IPS DF 6.9 (cell line): Measurements from ENCODE around the gene POLA2.

Source experiments
- DNase-seq: peaks from one replicate; pipeline ENCODE4 v3.0.0-alpha.2; 2013; ENCODE audit warnings: low read depth, low spot score
- H3K27ac ChIP-seq: one replicate; pipeline ENCODE4 v1.5.1; 2013; ENCODE audit warnings: low read length, control low read depth
- H3K27me3 ChIP-seq: 2 replicates; pipeline ENCODE4 v1.6.1; 2013; ENCODE audit warnings: mild to moderate bottlenecking, low read length; ENCODE audit not compliant: control insufficient read depth, insufficient read depth
- H3K36me3 ChIP-seq: 2 replicates; pipeline ENCODE4 v1.6.1; 2013; ENCODE audit warnings: low read length; ENCODE audit not compliant: control insufficient read depth, insufficient read depth
- H3K4me1 ChIP-seq: 2 replicates; pipeline ENCODE4 v1.6.1; 2013; ENCODE audit warnings: low read length; ENCODE audit not compliant: control insufficient read depth, insufficient read depth
- H3K4me3 ChIP-seq: 2 replicates; pipeline ENCODE4 v1.5.1; 2013; ENCODE audit warnings: mild to moderate bottlenecking, low read length
- H3K9me3 ChIP-seq: 2 replicates; pipeline ENCODE4 v1.6.1; 2013; ENCODE audit warnings: low read length, inconsistent platforms; ENCODE audit not compliant: control insufficient read depth, insufficient read depth
- WGBS: extraction: QIAGEN DNeasy Blood & Tissue Kit; methylation state at CpG from one replicate; pipeline ENCODE4 v1.1.7; 2013; ENCODE audit warnings: mixed read lengths, missing lambda C conversion rate; ENCODE audit not compliant: insufficient read length, insufficient coverage; 5-methylcytosine and 5-hydroxymethylcytosine counted together

POLA2 gene

DNA sequence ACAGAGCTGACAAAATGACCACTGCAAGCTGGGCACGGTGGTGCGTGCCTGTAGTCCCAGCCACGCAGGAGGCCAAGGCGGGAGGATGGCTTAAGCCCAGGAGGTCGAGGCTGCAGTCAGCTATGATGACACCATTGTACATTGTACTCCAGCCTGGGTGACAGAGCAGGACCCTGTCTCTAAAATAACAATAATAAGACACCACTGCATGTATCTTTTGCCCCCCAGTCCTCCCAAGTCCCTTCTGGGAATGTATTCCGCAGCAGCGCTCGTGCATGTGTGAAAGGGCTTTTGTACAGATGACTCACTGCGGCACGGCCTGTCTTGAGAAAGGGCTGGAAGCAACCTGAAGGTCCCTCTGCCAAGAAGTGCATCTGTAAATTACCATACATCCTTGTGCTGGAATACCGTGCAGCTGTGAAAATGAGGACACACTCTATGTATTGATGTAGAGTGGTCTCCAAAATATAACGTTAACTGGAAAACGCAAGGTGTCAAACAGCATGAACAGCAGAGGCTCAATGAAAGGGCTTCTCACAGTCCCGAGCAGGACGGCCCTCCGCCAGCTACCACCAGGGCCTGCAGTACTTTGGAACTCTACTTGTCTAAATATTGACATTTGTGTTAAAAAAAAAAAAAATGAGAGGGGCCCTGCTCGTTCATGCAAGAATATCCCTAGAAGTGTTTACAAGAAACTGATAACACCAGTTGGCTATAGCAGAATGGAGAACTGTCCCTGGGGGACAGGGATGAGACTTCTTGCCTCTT is 43.9 kb downstream of the POLA2 start:
- Histone ChIP-seq H3K27me3 (no peaks in the 10 kb centered on the region), H3K4me3 (no peak overlapping the region), H3K9me3 (no peaks in the 10 kb centered on the region), H3K27ac (no peak overlapping the region), H3K36me3 (no peaks in the 10 kb centered on the region), H3K4me1 (peaks cover 4% of the 10 kb centered on the region; the same call in 1 of the 2 replicates)
- no CpG with 5 or more reads among the region's 17 CpGs for WGBS
- DNase-seq, result no peak

DNA sequence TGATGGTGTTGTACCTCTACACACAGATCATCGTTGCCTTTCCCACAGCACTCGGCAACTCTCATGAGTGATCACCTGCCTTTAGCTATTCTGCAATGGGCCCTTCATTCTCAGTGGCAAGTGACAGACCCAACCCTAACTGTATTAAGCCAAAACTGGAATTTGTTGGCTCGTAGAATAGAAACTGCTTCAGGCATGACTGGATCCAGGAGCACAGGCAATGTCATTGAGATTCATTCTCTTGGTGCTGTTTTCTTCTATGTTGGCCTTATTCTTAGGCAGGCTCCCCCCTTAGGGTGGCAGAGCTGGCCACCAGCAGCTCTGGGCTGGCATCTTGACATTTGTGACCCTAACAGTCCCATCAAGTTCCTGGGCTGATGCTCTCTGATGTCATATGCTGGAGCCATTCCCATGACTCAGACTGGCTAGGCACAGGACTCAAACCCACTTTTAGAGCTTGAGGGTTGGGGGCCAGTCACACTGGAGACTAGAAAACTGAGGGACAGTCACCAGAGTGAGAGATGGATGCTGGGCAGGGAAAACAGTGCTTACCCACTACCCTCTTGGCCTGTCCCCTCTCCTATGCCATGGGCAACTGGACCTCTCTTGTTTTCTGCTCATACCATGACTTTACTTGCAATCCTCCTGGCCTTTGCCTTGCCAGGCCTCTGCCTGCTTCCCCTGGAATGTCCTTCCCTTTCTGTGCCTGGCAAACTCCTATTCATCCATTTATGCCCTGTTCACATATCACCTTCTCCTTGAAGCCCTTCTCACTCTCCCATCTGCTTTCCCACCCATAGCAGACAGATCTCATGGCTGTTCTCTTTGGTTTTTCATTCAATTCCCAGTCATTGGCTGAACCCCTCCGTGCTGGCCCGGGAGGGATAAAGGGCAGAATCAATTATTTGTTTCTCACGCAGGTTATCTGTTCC is 45.8 kb downstream of the POLA2 start:
- WGBS, result no CpG with 5 or more reads among the region's 6 CpGs
- Histone ChIP-seq H3K36me3 (no peaks in the 10 kb centered on the region), H3K27me3 (no peaks in the 10 kb centered on the region), H3K4me1 (no peaks in the 10 kb centered on the region), H3K27ac (no peak overlapping the region), H3K9me3 (no peaks in the 10 kb centered on the region), H3K4me3 (no peak overlapping the region)
- no peak for DNase-seq

DNA sequence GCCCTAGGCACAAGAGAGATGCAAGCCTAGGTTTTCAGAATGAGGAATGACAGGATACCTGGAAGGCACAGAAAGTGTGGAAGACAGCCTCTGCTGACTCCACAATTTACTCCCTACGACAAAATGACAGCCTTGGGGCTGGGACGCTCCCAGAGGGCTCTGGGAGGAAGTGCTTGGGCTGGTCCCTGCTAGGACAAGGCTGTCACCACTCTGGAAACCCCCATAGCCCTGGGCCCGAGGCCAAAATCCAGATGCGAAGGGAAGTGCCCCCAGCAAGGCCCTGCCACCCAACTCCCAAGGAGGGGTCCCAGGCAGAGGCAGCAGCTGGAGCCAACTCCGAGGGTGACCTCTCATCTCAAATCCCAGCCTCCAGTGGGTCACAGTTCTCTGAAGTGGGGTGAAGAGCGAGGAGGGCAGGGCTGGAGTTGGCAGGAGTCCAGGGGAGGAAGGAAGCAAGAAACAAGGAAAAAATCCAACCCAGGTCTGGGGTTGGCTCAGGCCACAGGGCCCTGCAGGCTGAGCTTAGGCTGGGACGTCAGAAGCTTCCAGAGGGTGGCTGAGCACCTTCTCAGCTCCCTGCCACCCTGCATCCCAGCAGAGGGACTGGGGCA is 46.6 kb downstream of the POLA2 start:
- H3K36me3 ChIP-seq, result no peaks in the 10 kb centered on the region
- H3K4me3 ChIP-seq, result no peak overlapping the region
- WGBS, result no CpG with 5 or more reads among the region's 7 CpGs
- H3K4me1 ChIP-seq, result no peaks in the 10 kb centered on the region; the same call in 1 of the 2 replicates
- no peaks in the 10 kb centered on the region for H3K9me3 ChIP-seq
- no peak for DNase-seq
- no peak overlapping the region for H3K27ac ChIP-seq
- H3K27me3 ChIP-seq, result peaks cover under 1% of the 10 kb centered on the region; the same call in 1 of the 2 replicates

DNA sequence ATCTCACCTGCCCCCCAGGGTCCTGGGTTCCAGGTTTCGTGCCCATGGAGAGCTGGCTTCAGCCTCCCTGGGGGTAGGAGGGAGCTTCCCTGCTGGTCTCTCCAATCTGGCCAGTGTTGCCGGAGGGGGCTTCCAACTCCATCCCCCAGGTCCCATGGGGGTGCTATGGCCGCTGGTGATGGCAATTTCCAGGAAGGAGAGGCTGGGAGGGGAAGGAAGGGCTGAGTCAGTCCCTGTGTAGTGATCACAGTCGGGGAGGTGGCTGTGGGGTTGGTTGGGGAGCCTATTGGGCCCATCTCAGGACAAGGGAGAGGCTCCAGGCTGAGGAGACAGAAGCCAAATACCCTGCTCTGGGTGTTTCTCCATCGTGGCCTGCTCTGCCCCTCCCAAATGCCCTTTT is 47.2 kb downstream of the POLA2 start:
- H3K27ac ChIP-seq, result no peak overlapping the region
- no peak for DNase-seq

DNA sequence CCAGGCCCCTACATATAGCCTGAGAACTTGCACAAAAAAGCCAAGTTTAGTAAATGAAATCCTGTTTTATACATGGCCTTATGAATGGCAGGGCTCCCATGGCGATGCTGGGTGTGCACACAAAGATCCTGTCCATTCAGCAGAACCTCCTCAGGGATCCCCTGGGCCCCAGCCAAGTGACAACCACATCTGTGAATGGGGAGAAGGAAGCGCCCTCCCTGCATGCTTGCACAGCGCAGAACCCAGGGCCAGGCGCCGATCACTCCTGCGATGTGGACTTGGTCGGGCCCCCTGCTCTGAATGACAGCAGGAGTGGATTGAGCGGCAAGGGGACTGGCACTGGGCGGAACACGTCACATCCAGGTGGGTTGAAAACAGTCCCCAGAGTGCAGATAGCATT is 48.5 kb downstream of the POLA2 start:
- Histone ChIP-seq H3K27ac (no peak overlapping the region), H3K9me3 (no peaks in the 10 kb centered on the region), H3K4me3 (no peak overlapping the region), H3K27me3 (peaks cover 3% of the 10 kb centered on the region; the same call in 1 of the 2 replicates), H3K36me3 (no peaks in the 10 kb centered on the region), H3K4me1 (peaks cover 4% of the 10 kb centered on the region; the same call in 1 of the 2 replicates)
- no peak for DNase-seq
- no CpG with 5 or more reads among the region's 10 CpGs for WGBS

More for the DNA sequence above, 47.2 kb downstream of the POLA2 start:
- no CpG with 5 or more reads among the region's 5 CpGs for WGBS
- Histone ChIP-seq H3K36me3 (no peaks in the 10 kb centered on the region), H3K4me3 (no peak overlapping the region), H3K4me1 (peaks cover 4% of the 10 kb centered on the region; the same call in 1 of the 2 replicates), H3K9me3 (no peaks in the 10 kb centered on the region), H3K27me3 (peaks cover 3% of the 10 kb centered on the region; the same call in 1 of the 2 replicates)

DNA sequence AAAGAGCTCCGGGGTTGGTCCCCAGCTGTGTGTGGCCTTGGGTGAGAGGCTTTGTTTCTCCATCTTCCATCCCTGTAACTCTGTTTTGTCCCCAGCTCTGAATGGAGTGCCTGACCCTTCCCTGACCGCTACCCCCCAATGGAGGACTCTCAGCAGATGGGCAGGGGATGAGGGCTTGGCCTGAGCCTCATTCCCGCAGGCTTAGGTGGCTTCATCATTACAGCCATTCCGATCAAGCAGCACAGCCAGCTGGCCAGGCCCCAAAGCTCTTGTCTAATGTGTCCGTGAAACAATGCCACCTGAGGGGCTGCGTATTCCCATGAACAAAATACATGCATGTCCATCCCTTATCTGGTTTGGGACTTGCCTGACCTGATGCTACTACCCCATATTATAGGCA is 49.0 kb downstream of the POLA2 start:
- Histone ChIP-seq H3K36me3 (no peaks in the 10 kb centered on the region), H3K4me3 (no peak overlapping the region), H3K4me1 (peaks cover 4% of the 10 kb centered on the region; the same call in 1 of the 2 replicates), H3K27ac (no peak overlapping the region), H3K27me3 (peaks cover 3% of the 10 kb centered on the region; the same call in 1 of the 2 replicates), H3K9me3 (no peaks in the 10 kb centered on the region)
- no CpG with 5 or more reads among the region's 6 CpGs for WGBS
- DNase-seq, result no peak

DNA sequence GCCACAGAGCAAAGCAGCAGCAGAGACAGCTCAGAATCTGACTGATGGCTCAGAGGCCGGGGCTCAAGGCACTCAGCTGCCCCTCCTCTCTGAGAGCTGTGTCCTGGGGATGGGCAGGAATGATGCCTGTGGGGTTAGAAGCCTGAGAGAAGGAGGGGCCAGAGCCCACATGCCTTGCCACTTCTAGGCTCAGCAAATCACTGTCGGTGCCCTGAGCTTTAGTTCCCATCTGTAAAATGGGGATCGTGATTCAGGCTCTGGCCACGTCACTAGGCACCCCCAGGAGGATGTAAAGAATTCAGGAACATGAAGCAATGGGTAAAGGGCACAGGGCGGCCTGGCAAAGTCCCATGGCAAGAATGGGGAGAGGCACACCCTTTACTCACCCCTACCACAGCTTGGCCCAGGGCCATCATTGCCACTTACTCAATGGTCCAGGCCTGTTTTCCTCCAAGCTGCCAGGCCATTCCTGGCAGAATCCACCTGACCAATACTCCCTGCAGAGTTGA is 49.5 kb downstream of the POLA2 start:
- Histone ChIP-seq H3K36me3 (no peaks in the 10 kb centered on the region), H3K9me3 (no peaks in the 10 kb centered on the region), H3K4me3 (no peak overlapping the region), H3K27me3 (peaks cover 3% of the 10 kb centered on the region; the same call in 1 of the 2 replicates), H3K4me1 (peaks cover 6% of the 10 kb centered on the region), H3K27ac (no peak overlapping the region)
- no CpG with 5 or more reads among the region's 5 CpGs for WGBS
- DNase-seq, result no peak

DNA sequence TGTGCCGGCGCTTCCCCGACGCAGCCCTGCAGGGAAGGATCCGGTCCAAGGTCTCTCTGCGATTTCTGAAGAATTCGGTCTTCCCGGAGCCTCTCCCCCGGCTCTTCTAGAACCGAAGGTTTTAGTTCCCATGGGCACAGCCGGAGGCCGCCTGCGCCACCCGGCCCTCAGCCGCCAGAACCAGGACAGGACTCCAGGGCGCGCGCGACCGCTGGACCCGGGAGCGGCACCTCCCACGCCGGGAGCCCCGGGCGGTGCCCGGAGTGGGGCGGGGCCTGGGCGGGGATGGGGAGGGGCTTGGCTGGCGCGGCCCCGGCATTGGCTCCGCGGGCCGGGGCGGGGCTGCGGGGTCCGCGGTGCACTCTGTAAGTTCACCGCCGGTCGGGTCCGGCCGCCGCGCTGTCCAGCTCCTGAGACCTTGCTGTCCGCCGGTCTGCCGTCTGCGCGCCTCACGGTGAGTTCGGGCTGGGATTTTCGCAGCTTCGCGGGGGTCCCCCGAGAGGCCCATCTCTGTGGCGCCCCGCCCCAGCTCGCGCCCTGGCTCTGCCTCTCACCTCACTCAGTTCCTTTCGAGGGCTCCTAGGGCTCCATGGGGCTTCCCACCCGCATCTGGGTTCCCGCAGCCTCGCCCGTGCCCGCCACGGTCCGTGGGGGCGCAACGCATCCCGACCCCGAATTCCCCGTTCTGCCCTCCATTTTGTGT is 52.9 kb downstream of the POLA2 start, which contains the start of gene CDC42EP2:
Gene CDC42EP2 (plus strand): TSS at position 366 of the 703 bp plus-strand sequence. CDS start 6,033 bp downstream, outside the sequence.
- Histone ChIP-seq H3K4me3 (peak within 1 kb of the TSS; percentile 81; the same call in 1 of the 2 replicates), H3K27ac (no peak within 1 kb of the TSS), H3K27me3 (peaks cover 3% of the 10 kb centered on the region; the same call in 1 of the 2 replicates), H3K4me1 (peaks cover 7% of the 10 kb centered on the region), H3K36me3 (no peaks in the 10 kb centered on the region), H3K9me3 (no peaks in the 10 kb centered on the region)
- DNase-seq, result no peak
- WGBS, result no CpG with 5 or more reads among the region's 74 CpGs

DNA sequence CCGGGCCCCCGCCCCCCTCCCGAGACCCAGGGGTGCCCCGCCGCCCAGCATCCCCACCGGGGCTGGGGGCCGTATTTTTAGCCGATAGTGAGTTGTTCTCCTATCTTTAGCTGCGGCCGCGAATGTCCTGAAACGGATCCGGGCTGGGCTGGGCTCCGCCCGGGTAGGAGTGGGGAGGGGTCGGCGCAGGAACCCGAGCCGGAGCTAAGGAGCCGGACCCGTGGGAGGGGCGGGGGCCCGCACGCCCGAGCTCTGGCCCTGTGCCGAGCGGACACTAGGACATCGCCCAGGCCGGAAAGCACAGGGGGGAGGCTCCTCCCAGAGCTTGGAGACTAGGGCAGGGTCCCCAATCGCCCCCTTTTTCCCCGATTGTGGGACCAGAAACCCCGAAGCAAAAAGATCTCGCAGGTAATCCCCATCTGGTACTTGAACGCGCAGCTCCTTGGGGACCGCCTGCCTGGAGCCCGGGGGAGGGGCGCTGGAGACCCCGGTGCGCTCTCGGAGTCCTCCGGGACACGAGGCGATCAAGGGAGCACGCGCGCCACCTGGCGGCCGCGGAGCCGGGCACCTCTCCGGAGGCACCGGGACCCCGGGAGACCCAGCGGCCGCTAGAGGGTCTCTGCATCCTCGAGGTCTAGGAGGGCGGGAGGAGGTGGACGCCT is 53.6 kb downstream of the POLA2 start:
- Histone ChIP-seq H3K27ac (no peak overlapping the region), H3K36me3 (no peaks in the 10 kb centered on the region), H3K4me1 (peaks cover 7% of the 10 kb centered on the region), H3K9me3 (no peaks in the 10 kb centered on the region), H3K27me3 (peaks cover 3% of the 10 kb centered on the region; the same call in 1 of the 2 replicates), H3K4me3 (peak overlapping the region; percentile 81; the same call in 1 of the 2 replicates)
- peak; percentile 89 for DNase-seq
- no CpG with 5 or more reads among the region's 59 CpGs for WGBS
